NOMO-1 (cell line): ENCODE results near the gene PIGU.
"Not testable (repeated sequence)": the region's sequence is repeated elsewhere in the genome, so short reads cannot be mapped to it uniquely, and the experiment has no call there.

Source experiments
- DNase-seq, 2 experiments: peaks; one replicate each; lab custom pipeline; 2025; ENCODE audit not compliant: unreplicated experiment in 2 of 2; lab: John Stamatoyannopoulos, UW

PIGU gene

GRCh38 chr20:34537651-34538050 is 139.2 kb downstream of the PIGU start:
- DNase-seq = no peak

DNA sequence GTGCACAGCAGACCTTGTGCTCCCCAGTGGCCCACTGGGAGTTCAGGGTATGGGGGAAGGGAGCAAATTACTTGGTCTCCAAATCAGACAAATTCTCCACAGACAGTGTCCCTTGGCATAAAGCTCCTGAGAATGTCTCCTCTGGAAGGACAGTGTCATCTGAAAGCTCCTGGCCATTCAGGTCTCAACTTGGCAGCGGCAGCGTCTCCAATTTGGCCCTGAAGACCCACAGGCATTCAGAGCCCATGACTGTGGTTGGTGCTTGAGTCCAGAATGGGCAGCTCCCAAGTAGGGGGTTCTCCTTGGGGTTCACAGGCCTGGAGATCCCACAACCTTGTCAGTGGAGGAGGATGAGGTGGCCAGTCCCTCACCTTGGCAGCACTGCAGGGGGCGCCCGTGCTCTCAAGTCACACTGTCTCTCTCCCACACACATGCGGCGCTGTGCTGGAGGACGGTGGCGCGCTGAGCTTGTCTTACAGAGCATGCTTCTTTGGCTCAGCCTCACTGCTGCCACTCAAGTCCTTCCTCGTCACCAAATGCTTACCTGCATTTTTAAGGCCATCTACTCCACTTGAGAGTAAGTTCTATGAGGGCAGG is 140.0 kb downstream of the PIGU start:
- no peak for DNase-seq

- DNase-seq = no peak
Measured at GRCh38 chr20:34535857-34536256, 141.0 kb downstream of the PIGU start.

DNA sequence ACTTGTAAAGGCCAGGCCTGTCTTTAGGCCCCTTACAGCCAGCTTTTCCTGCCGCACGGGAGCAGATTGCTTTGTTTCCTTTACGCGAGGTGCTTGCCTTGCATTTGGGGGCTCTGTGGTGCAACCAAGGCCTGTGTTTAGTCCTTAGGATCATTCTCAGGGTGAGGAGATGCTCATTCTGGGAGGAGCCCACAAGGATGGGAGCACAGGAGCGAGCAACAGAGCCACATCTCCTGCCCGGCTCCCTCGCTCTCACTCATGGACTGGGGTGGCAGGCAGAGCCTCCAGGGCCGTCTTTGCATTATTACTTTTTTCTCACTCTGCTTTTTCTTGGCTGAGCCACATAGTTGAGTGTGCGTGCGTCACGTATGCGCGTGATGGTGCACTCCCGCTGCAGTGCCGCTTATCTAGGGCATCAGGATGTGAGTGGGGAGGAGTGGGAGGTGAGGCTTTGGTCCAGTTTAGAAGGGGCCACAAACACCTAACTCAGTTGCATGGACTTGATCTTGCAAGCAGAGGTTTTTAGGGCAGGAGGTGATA is 141.5 kb downstream of the PIGU start:
- DNase-seq = no peak

DNA sequence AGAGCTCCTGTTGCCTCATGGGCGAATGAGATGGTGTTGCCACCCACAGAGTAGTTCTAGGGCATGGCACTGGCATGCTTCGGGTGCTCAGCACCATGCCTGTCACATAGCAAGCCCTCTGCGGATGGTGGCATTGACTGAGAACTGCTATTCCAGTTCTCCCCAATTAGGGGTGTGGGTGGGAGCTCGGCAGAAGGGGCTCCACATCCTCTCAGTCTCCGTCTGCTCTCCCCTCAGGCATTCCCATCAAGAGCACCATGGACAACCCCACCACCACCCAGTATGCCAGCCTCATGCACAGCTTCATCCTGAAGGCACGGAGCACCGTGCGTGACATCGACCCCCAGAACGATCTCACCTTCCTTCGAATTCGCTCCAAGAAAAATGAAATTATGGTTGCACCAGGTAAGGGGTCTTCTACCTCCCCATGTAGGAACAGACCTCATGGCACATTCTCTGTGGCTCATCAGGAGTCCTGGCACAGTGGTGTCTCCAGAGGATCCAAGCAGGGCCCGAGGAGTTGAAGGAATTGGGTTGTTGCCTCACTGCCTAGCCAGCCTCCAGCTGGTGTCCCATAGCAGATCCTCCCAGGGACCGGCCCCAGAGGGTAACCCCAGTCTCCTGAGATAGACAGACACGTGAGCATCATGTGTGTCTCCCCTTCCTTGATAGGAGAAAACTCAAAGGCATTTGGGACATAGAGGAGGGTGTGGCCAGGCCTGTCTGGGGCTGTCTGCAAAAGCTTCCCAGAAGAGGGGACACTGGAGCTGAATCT is 142.3 kb downstream of the PIGU start:
- DNase-seq = no peak

DNA sequence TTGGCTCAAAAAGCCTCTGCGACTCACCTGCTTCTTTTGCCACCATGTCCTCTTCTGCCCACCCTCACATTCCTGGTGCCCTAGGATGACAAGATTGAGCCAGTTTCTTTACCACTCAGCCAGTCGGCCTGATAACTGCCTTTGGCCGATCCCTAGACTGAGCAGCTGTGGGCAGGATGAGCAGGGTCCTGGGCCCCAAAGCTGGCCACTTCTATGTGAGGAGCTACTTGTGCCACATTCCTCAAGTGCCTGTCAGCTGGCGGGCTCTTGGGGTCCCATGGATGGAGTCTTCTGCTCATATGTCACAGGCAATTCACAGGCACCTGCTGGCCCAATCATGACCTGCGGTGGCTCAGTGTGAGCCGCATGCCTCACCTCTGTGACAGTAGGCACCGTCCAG is 144.1 kb downstream of the PIGU start:
- no peak for DNase-seq

- no peak for DNase-seq
Measured at GRCh38 chr20:34532320-34532719, 144.6 kb downstream of the PIGU start.

- DNase-seq = no peak
Measured at GRCh38 chr20:34531608-34532265, 145.2 kb downstream of the PIGU start.

DNA sequence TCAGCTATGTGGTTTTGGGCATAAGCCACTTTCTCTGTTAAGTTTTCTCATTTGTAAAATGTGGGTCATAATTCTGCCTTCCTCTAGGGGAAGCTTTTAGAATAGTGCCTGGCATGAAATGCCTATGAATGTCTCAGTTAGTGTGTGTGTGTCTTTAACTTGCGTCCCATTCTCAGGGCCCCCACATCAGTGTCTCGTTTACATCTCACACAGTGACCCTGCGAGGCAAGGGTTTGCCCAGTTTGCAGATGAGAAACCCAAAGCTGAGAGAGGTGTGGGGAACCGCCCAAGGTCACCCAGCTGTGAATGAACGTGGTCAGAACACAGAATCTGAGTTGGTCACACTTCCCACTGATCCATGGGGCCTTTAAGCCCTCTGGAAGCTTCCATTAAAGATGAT is 146.6 kb downstream of the PIGU start:
- no peak for DNase-seq

DNA sequence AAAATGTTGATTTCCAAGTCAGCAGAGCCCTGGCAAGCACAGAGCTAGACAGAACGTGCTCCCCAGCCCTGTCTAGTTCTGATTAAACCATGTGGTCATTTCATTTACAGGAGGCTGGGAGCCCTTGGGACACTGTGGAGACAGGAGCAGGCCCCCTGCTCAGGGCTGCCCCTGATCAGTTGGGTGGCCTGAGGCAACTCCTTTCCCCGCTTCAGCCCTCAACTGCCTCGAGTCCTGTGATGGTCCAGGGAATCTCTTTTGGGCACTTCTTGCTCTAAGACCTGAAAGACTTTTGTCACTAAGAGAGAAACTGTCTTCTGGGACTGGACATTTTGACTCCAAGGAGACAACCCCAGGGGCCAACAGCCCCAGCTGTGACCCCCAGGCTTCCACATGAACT is 147.2 kb downstream of the PIGU start:
- DNase-seq = no peak

DNA sequence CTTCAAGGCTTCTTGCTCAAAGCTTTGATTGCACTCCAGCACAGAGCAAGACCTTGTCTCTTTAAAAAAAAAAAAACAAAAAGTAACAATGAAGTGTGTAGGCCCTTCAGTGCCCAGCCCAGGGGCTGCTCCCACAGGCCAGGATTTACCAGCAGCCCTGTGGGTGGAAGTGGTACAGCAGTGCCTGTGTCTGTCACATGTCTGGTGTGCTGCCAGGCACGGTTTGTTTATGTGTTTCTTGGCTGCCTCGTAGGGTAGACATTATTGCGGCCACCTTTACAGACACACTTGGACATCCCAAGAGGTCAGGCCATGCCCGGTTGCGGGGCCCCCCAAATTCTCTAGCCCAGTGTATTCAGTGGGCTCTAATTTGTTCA is 148.0 kb downstream of the PIGU start:
- no peak for DNase-seq

DNA sequence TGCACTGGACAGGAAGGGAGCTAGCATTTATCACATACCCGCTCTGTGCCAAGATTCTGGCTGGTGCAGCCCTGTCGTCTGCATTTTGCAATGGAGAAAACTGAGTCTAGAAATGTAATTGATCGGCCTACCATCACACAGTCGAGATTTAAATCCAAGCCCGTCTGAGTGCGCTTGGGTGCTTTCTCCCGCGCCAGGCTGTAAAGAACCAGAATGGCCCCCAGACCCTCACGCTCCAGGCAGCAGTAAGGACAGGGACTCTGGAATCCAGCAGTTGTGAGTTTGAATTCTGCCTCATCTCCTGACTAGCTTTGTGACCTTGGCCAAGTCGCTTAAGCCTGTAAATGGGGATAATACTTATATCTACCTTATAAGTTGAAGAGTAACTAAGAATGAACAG is 149.9 kb downstream of the PIGU start:
- DNase-seq = no peak

GRCh38 chr20:34526466-34526865 is 150.4 kb downstream of the PIGU start:
- DNase-seq = no peak

DNA sequence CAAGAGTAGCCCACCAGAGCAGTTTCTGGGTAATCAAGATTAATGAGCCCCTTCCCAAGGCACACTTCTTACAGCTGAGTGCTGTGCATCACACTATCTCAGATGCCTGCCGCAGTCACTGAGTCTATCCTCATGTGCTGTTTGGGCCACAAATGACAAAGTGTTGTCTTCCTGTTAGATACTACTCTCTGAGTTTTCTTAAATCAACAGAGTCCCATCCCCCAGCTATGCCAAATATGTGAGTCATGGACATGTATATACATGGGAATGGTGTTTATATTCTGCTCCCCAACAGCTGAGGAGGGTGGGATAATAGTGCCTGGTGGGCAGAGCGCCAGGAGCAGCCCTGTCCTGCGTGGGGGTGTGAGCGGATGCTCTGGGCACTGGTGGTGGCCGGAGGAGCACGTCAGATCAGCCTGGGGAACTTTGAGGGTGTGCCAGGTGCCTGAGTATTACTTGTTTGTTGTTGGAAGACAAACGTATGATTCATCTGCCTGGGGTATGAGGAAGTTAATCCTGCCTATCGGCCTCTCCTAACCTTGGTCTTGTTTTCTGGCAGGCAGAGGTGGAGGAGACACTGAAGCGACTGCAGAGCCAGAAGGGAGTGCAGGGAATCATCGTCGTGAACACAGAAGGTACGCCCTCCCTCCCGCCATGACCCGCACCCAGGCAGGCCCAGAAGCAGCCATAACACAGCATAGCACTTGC is 151.0 kb downstream of the PIGU start:
- DNase-seq = no peak

DNA sequence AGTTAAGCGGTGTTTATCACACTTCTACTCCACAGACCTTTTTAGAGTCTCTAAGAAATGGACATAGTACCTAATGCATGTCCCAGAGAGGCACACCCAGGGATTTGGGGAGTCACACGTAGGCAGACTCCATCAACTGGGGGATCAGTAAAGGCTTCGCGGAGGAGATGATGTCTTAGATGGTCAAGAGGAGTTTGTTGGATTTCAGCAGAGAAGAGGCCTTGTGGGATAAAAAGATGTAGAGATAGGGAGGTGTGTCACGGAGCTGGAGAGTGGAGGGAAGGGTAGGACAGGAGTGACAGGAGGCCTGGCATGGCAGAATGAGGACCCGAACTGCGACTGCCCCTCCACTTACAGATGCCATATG is 151.6 kb downstream of the PIGU start:
- DNase-seq = no peak

DNA sequence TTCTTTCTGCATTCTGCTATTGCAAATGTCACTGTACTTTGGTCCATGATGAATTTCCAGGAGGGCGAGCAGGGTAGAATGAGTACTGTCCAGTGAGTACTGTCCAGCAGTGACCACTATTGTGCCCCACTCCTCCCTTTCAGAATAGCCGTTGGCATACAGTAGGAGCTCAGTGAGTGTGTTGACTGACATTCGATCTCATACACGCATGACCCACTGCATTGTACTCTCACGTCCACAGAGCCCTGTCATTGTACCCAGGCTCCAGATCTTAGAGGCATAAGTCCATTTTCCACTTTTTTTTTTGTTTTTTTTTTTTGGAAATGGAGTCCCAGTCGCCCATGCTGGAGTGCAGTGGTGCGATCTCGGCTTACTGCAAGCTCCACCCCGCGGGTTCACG is 152.5 kb downstream of the PIGU start:
- DNase-seq = no peak

- DNase-seq = no peak
Measured at GRCh38 chr20:34522969-34523871, 153.7 kb downstream of the PIGU start.

- not testable (repeated sequence) for DNase-seq
Measured at GRCh38 chr20:34519841-34520240, 157.1 kb downstream of the PIGU start.

DNA sequence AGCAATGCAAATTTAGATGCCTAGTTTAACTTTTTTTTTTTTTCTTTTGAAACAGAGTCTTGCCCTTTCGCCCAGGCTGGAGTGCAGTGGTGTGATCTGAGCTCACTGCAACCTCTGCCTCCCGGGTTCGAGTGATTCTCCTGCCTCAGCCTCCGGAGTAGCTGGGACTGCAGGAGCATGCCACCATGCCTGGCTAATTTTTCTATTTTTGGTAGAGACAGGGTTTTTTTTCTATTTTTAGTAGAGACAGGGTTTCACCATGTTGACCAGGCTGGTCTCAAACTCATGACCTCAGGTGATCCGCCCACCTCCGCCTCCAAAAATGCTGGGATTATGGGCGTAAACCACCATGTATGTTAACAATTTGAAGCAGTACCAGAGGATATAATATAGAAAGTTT is 158.0 kb downstream of the PIGU start:
- DNase-seq = not testable (repeated sequence)

DNA sequence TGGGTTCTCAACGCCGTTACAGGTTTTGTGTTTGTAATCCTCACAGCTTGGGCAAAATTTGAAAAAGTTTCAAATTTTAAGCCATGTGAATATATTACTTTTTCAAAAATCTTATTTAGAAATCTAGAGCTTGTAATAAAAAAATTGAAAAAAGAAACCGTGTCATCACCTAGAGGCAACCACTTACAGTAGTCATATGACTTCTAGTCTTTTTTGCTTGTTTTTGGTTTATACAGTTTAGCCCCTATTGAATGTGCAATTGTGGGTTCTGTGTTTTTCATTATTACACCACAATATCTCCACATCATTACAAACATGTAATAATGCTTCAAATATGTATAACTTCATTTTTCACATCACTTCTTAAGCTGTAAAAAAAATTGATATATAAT is 159.8 kb downstream of the PIGU start:
- DNase-seq = peak in 1 of 2 experiments; percentile 43
